HEK293 (cell line): ENCODE measurements around the gene HELLS.

Experiments
- CTCF ChIA-PET: fragments of 350-600 bp; formaldehyde crosslinking; extraction: SDS; loops from one replicate; lab custom pipeline; 2021; ENCODE audit warnings: antibody characterized with exemption; lab: Yijun Ruan, JAX
- POLR2A ChIA-PET: fragments of 300-600 bp; formaldehyde crosslinking; extraction: SDS; loops from one replicate; lab custom pipeline; 2020; ENCODE audit warnings: antibody characterized with exemption, inconsistent platforms; lab: Yijun Ruan, JAX
- H3K27ac ChIP-seq: fragments of 200-500 bp; sonication (Bioruptor generic); 2 replicates; pipeline ENCODE4 v1.5.1; 2014; ENCODE audit warnings: low read depth, low read length, control low read depth, inconsistent platforms; ENCODE audit errors: extremely low read depth
- H3K36me3 ChIP-seq, 2 experiments: fragments of 200-500 bp in 1 of 2; sonication (Bioruptor generic) in 1 of 2; 1 replicate in 1 of 2; 2 replicates in 1 of 2; pipeline ENCODE4 v1.5.1; 2014 to 2017; ENCODE audit warnings: inconsistent platforms in 2 of 2, low read length in 2 of 2; ENCODE audit not compliant: control insufficient read depth in 2 of 2, insufficient read depth in 1 of 2
- H3K4me1 ChIP-seq: fragments of 200-500 bp; sonication (Bioruptor generic); 2 replicates; pipeline ENCODE4 v1.5.1; 2014; ENCODE audit warnings: mild to moderate bottlenecking, low read length, inconsistent platforms; ENCODE audit not compliant: control insufficient read depth, insufficient read depth
- H3K4me3 ChIP-seq: 2 replicates; pipeline ENCODE4 v1.5.1; 2011; ENCODE audit warnings: low read depth, mild to moderate bottlenecking, control low read depth, low read length, moderate library complexity
- H3K9me3 ChIP-seq: fragments of 200-500 bp; sonication (Bioruptor generic); 2 replicates; pipeline ENCODE4 v1.5.1; 2014; ENCODE audit warnings: low read depth, low read length, inconsistent platforms; ENCODE audit not compliant: control insufficient read depth, insufficient read depth
- BCL11B ChIP-seq: fragments of 450-650 bp; formaldehyde crosslinking; IDR thresholded peaks from 2 replicates; pipeline ENCODE4 v1.5.1; 2016; ENCODE audit warnings: low read depth, missing biosample characterization, missing genetic modification characterization
- FEZF1 ChIP-seq: fragments of 450-650 bp; formaldehyde crosslinking; IDR thresholded peaks from 2 replicates; pipeline ENCODE4 v1.5.1; 2016; ENCODE audit warnings: missing biosample characterization, missing genetic modification characterization
- GFI1B ChIP-seq: fragments of 450-650 bp; formaldehyde crosslinking; IDR thresholded peaks from 2 replicates; pipeline ENCODE4 v1.5.1; 2016; ENCODE audit warnings: missing biosample characterization, missing genetic modification characterization
- IKZF3 ChIP-seq: fragments of 450-650 bp; IDR thresholded peaks from 2 replicates; pipeline ENCODE4 v1.5.0; 2018; ENCODE audit warnings: missing biosample characterization, mild to moderate bottlenecking, missing genetic modification characterization, moderate library complexity
- KLF8 ChIP-seq: fragments of 450-650 bp; formaldehyde crosslinking; IDR thresholded peaks from 2 replicates; pipeline ENCODE4 v1.5.1; 2016; ENCODE audit warnings: missing biosample characterization, missing genetic modification characterization
- KLF9 ChIP-seq: fragments of 450-650 bp; formaldehyde crosslinking; IDR thresholded peaks from 2 replicates; pipeline ENCODE4 v1.5.1; 2016; ENCODE audit warnings: missing biosample characterization, missing genetic modification characterization, low read depth
- MZF1 ChIP-seq: fragments of 450-650 bp; formaldehyde crosslinking; IDR thresholded peaks from 2 replicates; pipeline ENCODE4 v1.5.1; 2017; ENCODE audit warnings: missing biosample characterization, missing genetic modification characterization, borderline replicate concordance
- PRDM1 ChIP-seq: fragments of 450-650 bp; formaldehyde crosslinking; IDR thresholded peaks from 2 replicates; pipeline ENCODE4; 2016; ENCODE audit warnings: missing biosample characterization, missing genetic modification characterization
- ZEB2 ChIP-seq: fragments of 450-650 bp; formaldehyde crosslinking; IDR thresholded peaks from 2 replicates; pipeline ENCODE4 v1.5.1; 2016; ENCODE audit warnings: missing biosample characterization, missing genetic modification characterization
- ZFP69B ChIP-seq: fragments of 450-650 bp; formaldehyde crosslinking; IDR thresholded peaks from 2 replicates; pipeline ENCODE4 v1.5.1; 2016; ENCODE audit warnings: missing biosample characterization, missing genetic modification characterization
- ZNF223 ChIP-seq: fragments of 450-650 bp; formaldehyde crosslinking; IDR thresholded peaks from 2 replicates; pipeline ENCODE4 v1.5.1; 2016; ENCODE audit warnings: missing biosample characterization, missing genetic modification characterization
- ZNF248 ChIP-seq: fragments of 450-650 bp; formaldehyde crosslinking; IDR thresholded peaks from 2 replicates; pipeline ENCODE4 v1.5.1; 2017; ENCODE audit warnings: missing biosample characterization, missing genetic modification characterization
- ZNF292 ChIP-seq: fragments of 450-650 bp; formaldehyde crosslinking; IDR thresholded peaks from 2 replicates; pipeline ENCODE4 v1.5.1; 2016; ENCODE audit warnings: low read depth, missing biosample characterization, missing genetic modification characterization, borderline replicate concordance
- ZNF302 ChIP-seq: fragments of 450-650 bp; formaldehyde crosslinking; IDR thresholded peaks from 2 replicates; pipeline ENCODE4 v1.5.1; 2016; ENCODE audit warnings: missing biosample characterization, missing genetic modification characterization, low read depth
- ZNF366 ChIP-seq: fragments of 450-650 bp; formaldehyde crosslinking; conservative IDR thresholded peaks from 2 replicates; pipeline ENCODE4 v1.5.1; 2016; ENCODE audit warnings: missing biosample characterization, missing genetic modification characterization
- ZNF404 ChIP-seq: fragments of 450-650 bp; formaldehyde crosslinking; IDR thresholded peaks from 2 replicates; pipeline ENCODE4 v1.5.1; 2017; ENCODE audit warnings: missing biosample characterization, missing genetic modification characterization
- ZNF48 ChIP-seq: fragments of 450-650 bp; formaldehyde crosslinking; IDR thresholded peaks from 2 replicates; pipeline ENCODE4 v1.5.1; 2016; ENCODE audit warnings: missing biosample characterization, missing genetic modification characterization
- ZNF501 ChIP-seq: fragments of 450-650 bp; formaldehyde crosslinking; IDR thresholded peaks from 2 replicates; pipeline ENCODE4 v1.5.1; 2016; ENCODE audit warnings: missing biosample characterization, missing genetic modification characterization
- ZNF561 ChIP-seq: fragments of 450-650 bp; IDR thresholded peaks from 2 replicates; pipeline ENCODE4 v1.5.1; 2018; ENCODE audit warnings: missing biosample characterization, missing genetic modification characterization, borderline replicate concordance
- ZNF571 ChIP-seq: fragments of 450-650 bp; formaldehyde crosslinking; IDR thresholded peaks from 2 replicates; pipeline ENCODE4 v1.5.0; 2017; ENCODE audit warnings: missing biosample characterization, missing genetic modification characterization
- ZNF76 ChIP-seq: fragments of 450-650 bp; formaldehyde crosslinking; IDR thresholded peaks from 2 replicates; pipeline ENCODE4; 2016; ENCODE audit warnings: low read depth, missing biosample characterization, missing genetic modification characterization, borderline replicate concordance
- ZNF837 ChIP-seq: fragments of 450-650 bp; formaldehyde crosslinking; IDR thresholded peaks from 2 replicates; pipeline ENCODE4 v1.5.1; 2016; ENCODE audit warnings: missing biosample characterization, missing genetic modification characterization
- TF ChIP-seq, protein P1 (sequence below): fragments of 450-650 bp; formaldehyde crosslinking; IDR thresholded peaks from 2 replicates; pipeline ENCODE4 v1.5.1; 2016; ENCODE audit warnings: missing biosample characterization, missing genetic modification characterization
- TF ChIP-seq, protein P2 (sequence below): fragments of 450-650 bp; formaldehyde crosslinking; IDR thresholded peaks from 2 replicates; pipeline ENCODE4 v1.5.1; 2016; ENCODE audit warnings: missing biosample characterization, missing genetic modification characterization
- TF ChIP-seq, protein P3 (sequence below): fragments of 450-650 bp; formaldehyde crosslinking; IDR thresholded peaks from 2 replicates; pipeline ENCODE4 v1.5.1; 2017; ENCODE audit warnings: missing biosample characterization, missing genetic modification characterization
- TF ChIP-seq, protein P4 (sequence below): fragments of 450-650 bp; formaldehyde crosslinking; IDR thresholded peaks from 2 replicates; pipeline ENCODE4; 2016; ENCODE audit warnings: missing biosample characterization, missing genetic modification characterization
- TF ChIP-seq, protein P5 (sequence below): fragments of 450-650 bp; formaldehyde crosslinking; IDR thresholded peaks from 2 replicates; pipeline ENCODE4 v1.5.1; 2017; ENCODE audit warnings: missing biosample characterization, missing genetic modification characterization

Gene HELLS

DNA sequence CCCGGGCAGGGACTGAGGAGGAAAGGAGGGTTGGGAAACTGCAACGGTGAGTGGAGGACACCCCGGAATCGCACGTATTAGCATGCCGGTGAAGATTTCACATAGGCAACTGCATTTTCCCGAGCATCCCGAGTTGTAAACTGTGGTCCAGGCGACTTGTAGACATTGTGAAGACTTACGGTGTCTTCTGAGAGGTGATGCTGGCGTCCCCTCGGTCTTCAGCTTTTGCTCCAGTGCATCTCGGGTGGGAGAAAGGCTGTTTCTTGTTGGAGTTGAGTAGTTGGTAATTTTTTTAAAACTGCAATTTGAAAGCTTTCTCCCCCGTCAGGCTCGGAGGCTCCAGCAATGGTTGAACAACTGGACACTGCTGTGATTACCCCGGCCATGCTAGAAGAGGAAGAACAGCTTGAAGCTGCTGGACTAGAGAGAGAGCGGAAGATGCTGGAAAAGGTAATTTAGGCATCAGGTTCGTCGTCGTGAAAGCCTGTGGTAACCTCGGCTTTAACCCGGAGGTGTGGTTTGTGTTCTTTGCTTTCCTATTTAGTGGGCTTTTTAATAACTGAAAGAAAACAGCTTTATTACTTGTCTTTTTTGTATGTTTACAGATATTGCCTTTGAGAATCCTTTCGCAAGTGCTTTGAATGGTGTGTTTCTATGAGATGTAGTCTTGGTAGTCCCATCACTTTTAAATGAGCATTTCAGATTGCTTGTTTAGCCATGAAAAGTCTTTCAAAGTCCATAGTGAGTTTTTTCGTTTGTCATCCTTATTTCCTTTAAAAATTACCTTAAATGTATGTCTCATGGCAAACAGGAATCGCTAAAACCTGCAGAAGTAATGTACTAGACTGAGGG, 687 bp downstream of the HELLS start (continued):
- TF ChIP-seq, protein P1, sequence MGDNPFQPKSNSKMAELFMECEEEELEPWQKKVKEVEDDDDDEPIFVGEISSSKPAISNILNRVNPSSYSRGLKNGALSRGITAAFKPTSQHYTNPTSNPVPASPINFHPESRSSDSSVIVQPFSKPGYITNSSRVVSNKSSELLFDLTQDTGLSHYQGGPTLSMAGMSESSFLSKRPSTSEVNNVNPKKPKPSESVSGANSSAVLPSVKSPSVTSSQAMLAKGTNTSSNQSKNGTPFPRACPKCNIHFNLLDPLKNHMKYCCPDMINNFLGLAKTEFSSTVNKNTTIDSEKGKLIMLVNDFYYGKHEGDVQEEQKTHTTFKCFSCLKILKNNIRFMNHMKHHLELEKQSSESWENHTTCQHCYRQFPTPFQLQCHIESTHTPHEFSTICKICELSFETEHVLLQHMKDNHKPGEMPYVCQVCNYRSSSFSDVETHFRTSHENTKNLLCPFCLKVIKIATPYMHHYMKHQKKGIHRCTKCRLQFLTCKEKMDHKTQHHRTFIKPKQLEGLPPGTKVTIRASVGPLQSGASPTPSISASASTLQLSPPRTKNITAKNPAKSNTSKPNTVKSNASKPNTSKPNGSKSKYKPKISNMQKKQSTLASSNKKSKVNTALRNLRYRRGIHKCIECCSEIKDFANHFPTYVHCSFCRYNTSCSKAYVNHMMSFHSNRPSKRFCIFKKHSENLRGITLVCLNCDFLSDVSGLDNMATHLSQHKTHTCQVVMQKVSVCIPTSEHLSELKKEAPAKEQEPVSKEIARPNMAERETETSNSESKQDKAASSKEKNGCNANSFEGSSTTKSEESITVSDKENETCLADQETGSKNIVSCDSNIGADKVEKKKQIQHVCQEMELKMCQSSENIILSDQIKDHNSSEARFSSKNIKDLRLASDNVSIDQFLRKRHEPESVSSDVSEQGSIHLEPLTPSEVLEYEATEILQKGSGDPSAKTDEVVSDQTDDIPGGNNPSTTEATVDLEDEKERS (tag by site-specific recombination): no peak
- no peak for TF ChIP-seq ZEB2 (tag by site-specific recombination)
- 0 out of 2 replicates have a peak, but pooled peaks have one; percentile 9 for TF ChIP-seq ZNF366
- no peak for TF ChIP-seq ZNF48 (tag by site-specific recombination)
- TF ChIP-seq, protein P2, sequence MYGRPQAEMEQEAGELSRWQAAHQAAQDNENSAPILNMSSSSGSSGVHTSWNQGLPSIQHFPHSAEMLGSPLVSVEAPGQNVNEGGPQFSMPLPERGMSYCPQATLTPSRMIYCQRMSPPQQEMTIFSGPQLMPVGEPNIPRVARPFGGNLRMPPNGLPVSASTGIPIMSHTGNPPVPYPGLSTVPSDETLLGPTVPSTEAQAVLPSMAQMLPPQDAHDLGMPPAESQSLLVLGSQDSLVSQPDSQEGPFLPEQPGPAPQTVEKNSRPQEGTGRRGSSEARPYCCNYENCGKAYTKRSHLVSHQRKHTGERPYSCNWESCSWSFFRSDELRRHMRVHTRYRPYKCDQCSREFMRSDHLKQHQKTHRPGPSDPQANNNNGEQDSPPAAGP (tag by site-specific recombination): 0 out of 2 replicates have a peak, but pooled peaks have one; percentile 9
- TF ChIP-seq, protein P3, sequence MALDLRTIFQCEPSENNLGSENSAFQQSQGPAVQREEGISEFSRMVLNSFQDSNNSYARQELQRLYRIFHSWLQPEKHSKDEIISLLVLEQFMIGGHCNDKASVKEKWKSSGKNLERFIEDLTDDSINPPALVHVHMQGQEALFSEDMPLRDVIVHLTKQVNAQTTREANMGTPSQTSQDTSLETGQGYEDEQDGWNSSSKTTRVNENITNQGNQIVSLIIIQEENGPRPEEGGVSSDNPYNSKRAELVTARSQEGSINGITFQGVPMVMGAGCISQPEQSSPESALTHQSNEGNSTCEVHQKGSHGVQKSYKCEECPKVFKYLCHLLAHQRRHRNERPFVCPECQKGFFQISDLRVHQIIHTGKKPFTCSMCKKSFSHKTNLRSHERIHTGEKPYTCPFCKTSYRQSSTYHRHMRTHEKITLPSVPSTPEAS (tag by site-specific recombination): no peak
- peak; percentile 22; the same call in 1 of the 2 replicates for TF ChIP-seq ZNF76
- no peak for TF ChIP-seq ZNF404 (tag by site-specific recombination)
- TF ChIP-seq MZF1 (tag by site-specific recombination): 0 out of 2 replicates have a peak, but pooled peaks have one; percentile 5
- no peak for TF ChIP-seq ZNF837 (tag by site-specific recombination)
- TF ChIP-seq, protein P4, sequence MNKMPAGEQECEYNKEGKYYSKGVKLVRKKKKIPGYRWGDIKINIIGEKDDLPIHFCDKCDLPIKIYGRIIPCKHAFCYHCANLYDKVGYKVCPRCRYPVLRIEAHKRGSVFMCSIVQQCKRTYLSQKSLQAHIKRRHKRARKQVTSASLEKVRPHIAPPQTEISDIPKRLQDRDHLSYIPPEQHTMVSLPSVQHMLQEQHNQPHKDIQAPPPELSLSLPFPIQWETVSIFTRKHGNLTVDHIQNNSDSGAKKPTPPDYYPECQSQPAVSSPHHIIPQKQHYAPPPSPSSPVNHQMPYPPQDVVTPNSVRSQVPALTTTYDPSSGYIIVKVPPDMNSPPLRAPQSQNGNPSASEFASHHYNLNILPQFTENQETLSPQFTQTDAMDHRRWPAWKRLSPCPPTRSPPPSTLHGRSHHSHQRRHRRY: no peak
- no peak for TF ChIP-seq ZNF571
- TF ChIP-seq ZNF302 (tag by site-specific recombination): no peak
- TF ChIP-seq ZNF248: no peak
- TF ChIP-seq PRDM1 (tag by site-specific recombination): no peak
- TF ChIP-seq BCL11B (tag by site-specific recombination): no peak
- 0 out of 2 replicates have a peak, but pooled peaks have one; percentile 6 for TF ChIP-seq KLF9 (tag by site-specific recombination)
- no peak for TF ChIP-seq ZNF292 (tag by site-specific recombination)
- 0 out of 2 replicates have a peak, but pooled peaks have one; percentile 7 for TF ChIP-seq KLF8 (tag by site-specific recombination)
- TF ChIP-seq GFI1B (tag by site-specific recombination): no peak
- no peak for TF ChIP-seq ZNF223 (tag by site-specific recombination)

DNA sequence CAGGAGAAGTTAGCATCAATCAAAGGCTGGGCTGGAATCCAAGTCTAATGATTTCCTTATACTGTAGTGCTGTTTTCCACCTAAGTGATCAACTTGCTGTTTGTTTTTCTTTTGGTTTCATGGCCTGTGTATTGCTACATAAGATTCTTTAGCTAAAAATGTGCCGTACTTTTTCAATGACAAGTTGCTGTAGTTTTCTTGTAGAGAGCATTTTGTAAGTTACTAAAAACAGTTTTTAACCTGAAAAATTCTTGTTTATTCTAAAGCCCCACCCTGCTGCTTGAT, 1.3 kb downstream of the HELLS start:
- Histone ChIP-seq H3K27ac (no peak overlapping the region), H3K36me3 (peaks cover 17 to 25% of the 10 kb centered on the region in 2 experiments), H3K4me1 (peaks cover 18% of the 10 kb centered on the region), H3K4me3 (peak overlapping the region; percentile 99), H3K9me3 (no peaks in the 10 kb centered on the region)
- POLR2A ChIA-PET: interaction anchor here (0.8 to 2.1 kb wide), 5 partner anchors 9 to 145 kb away, joined by 3 to 8 read pairs (median 3); partner anchors contain the start of gene TBC1D12
- CTCF ChIA-PET: interaction anchor here (0.6 kb wide), 1 partner anchor 19 kb away, joined by 3 read pairs; no protein-coding TSS in a partner anchor
- TF ChIP-seq ZNF366: 0 out of 2 replicates have a peak, but pooled peaks have one; percentile 17
- TF ChIP-seq FEZF1: peak; percentile 98
- TF ChIP-seq, protein P5, sequence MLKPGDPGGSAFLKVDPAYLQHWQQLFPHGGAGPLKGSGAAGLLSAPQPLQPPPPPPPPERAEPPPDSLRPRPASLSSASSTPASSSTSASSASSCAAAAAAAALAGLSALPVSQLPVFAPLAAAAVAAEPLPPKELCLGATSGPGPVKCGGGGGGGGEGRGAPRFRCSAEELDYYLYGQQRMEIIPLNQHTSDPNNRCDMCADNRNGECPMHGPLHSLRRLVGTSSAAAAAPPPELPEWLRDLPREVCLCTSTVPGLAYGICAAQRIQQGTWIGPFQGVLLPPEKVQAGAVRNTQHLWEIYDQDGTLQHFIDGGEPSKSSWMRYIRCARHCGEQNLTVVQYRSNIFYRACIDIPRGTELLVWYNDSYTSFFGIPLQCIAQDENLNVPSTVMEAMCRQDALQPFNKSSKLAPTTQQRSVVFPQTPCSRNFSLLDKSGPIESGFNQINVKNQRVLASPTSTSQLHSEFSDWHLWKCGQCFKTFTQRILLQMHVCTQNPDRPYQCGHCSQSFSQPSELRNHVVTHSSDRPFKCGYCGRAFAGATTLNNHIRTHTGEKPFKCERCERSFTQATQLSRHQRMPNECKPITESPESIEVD (tag by site-specific recombination): peak; percentile 98
- TF ChIP-seq ZNF501 (tag by site-specific recombination): no peak
- TF ChIP-seq KLF8 (tag by site-specific recombination): no peak
- TF ChIP-seq IKZF3 (tag by site-specific recombination): 0 out of 2 replicates have a peak, but pooled peaks have one; percentile 23
- TF ChIP-seq ZFP69B (tag by site-specific recombination): no peak
- TF ChIP-seq ZNF561 (tag by site-specific recombination): no peak
